IMR-90 (cell line): ENCODE data around the gene PRR5L.

Experiments
- POLR2A ChIP-seq: IDR thresholded peaks from 2 replicates; pipeline ENCODE4 v1.6.1; 2012; ENCODE audit warnings: mild to moderate bottlenecking, low read depth, low read length
- TF ChIP-seq, protein P1 (sequence below): conservative IDR thresholded peaks from 2 replicates; pipeline ENCODE4 v1.5.1; 2012; ENCODE audit warnings: mild to moderate bottlenecking, low read depth, low read length, improper control_type of control experiment

DNA sequence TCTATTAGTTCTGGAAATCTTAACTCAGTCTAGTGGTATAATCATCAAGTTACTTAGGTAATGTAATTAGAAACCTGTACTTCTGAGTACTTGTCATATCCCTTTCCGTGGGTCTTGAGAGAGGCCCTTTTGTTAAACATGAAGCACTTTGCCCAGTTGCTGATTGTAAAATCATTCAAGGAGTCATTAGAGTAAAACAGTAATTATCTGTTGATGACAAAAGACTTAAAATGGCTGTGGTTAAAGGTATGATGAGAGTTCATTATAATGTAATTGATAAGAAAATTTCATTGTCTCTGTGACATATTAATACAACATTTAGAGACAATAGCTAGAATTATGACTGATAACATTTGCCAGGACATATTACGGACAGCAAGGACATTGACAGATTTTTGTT lies 34.3 kb downstream of the PRR5L start:
- TF ChIP-seq, protein P1, sequence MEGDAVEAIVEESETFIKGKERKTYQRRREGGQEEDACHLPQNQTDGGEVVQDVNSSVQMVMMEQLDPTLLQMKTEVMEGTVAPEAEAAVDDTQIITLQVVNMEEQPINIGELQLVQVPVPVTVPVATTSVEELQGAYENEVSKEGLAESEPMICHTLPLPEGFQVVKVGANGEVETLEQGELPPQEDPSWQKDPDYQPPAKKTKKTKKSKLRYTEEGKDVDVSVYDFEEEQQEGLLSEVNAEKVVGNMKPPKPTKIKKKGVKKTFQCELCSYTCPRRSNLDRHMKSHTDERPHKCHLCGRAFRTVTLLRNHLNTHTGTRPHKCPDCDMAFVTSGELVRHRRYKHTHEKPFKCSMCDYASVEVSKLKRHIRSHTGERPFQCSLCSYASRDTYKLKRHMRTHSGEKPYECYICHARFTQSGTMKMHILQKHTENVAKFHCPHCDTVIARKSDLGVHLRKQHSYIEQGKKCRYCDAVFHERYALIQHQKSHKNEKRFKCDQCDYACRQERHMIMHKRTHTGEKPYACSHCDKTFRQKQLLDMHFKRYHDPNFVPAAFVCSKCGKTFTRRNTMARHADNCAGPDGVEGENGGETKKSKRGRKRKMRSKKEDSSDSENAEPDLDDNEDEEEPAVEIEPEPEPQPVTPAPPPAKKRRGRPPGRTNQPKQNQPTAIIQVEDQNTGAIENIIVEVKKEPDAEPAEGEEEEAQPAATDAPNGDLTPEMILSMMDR, result no peak
- no peak for TF ChIP-seq POLR2A
